Measurements from ENCODE around the gene DCAF5.

GRCh38 chr14:69048456-69048855 lies 104.5 kb downstream of the DCAF5 start:
- no peak for TF ChIP-seq TAF1 (IDR thresholded peaks at IDR 0.05; ENCODE audit: low read depth, low read length)
- TF ChIP-seq POLR2A (IDR thresholded peaks at IDR 0.05; ENCODE audit: low read depth, low read length), result no peak

Measured in GM12891 (cell line).